A549 (cell line): ENCODE data around the gene AQP10. TPM values are rescaled to one million over a fixed set of nuclear protein-coding genes. Genes with fewer than 3 reads are reported as not detected.
"Not testable (repeated sequence)": the region's sequence is repeated elsewhere in the genome, so short reads cannot be mapped to it uniquely, and the experiment has no call there.

Experiments
- ATAC-seq, 2 experiments: fragments of 200-7000 bp in 1 of 2; fragments of >200 bp in 1 of 2; cut with Nextera tagmentation in 1 of 2; cut with Tn5 transposase in 1 of 2; 3 replicates each; pipeline versions ENCODE4 v1.8.0 to v1.9.1; 2018 to 2020; ENCODE audit warnings: mild to moderate bottlenecking in 1 of 2, moderate library complexity in 1 of 2
- CTCF ChIA-PET: fragments of 300-600 bp; sonication (Branson Sonifier 250); formaldehyde crosslinking; extraction: SDS; loops from one replicate; lab custom pipeline; 2021; ENCODE audit warnings: antibody characterized with exemption, inconsistent platforms; lab: Yijun Ruan, JAX
- POLR2A ChIA-PET: fragments of 350-600 bp; formaldehyde crosslinking; extraction: SDS; loops from one replicate; lab custom pipeline; 2021; ENCODE audit warnings: antibody characterized with exemption, inconsistent platforms; lab: Yijun Ruan, JAX
- DNase-seq, 2 experiments: peaks; one replicate each; pipeline versions ENCODE4 v3.0.0 to v3.0.0-alpha.2; 2011 to 2016; ENCODE audit warnings: low read depth in 1 of 2, low spot score in 1 of 2
- FAIRE-seq: peaks from 2 replicates; lab custom pipeline; 2011; peaks lifted over from hg19 to GRCh38; lab: Jason Lieb, UNC
- H3K27ac ChIP-seq, 2 experiments: fragments of >200 bp; sonication (Bioruptor Twin); formaldehyde crosslinking; 3 replicates each; pipeline ENCODE4 v1.5.1; 2016 to 2017
- H3K4me1 ChIP-seq: fragments of >200 bp; sonication (Bioruptor Twin); formaldehyde crosslinking; 3 replicates; pipeline ENCODE4 v1.6.1; 2016
- H3K4me2 ChIP-seq: fragments of >200 bp; sonication (Bioruptor Twin); formaldehyde crosslinking; 3 replicates; pipeline ENCODE4 v1.6.1; 2016
- H3K4me3 ChIP-seq: fragments of >200 bp; sonication (Bioruptor Twin); formaldehyde crosslinking; 3 replicates; pipeline ENCODE4 v1.5.1; 2016
- H3K9me3 ChIP-seq: fragments of >200 bp; sonication (Bioruptor Twin); formaldehyde crosslinking; 3 replicates; pipeline ENCODE4 v1.6.1; 2016
- BHLHE40 ChIP-seq: IDR thresholded peaks from 2 replicates; pipeline ENCODE4 v1.6.1; 2012; ENCODE audit warnings: low read depth, low read length, inconsistent platforms
- CBX8 ChIP-seq: fragments of 200-600 bp; sonication (generic); IDR thresholded peaks from 2 replicates; pipeline ENCODE4 v1.6.1; 2016
- CHD2 ChIP-seq: fragments of 150-350 bp; IDR thresholded peaks from 2 replicates; pipeline ENCODE4 v1.6.1; 2014; ENCODE audit warnings: low read length; ENCODE audit not compliant: partially characterized antibody
- E2F6 ChIP-seq: IDR thresholded peaks from 2 replicates; pipeline ENCODE4 v1.6.1; 2012; ENCODE audit warnings: low read depth, borderline replicate concordance
- EHF ChIP-seq: fragments of 250-450 bp; sonication (Bioruptor Pico); IDR thresholded peaks from 2 replicates; pipeline ENCODE4 v1.5.0; 2020; ENCODE audit warnings: mild to moderate bottlenecking
- FOSB ChIP-seq: fragments of 250-450 bp; sonication (Bioruptor Pico); IDR thresholded peaks from 2 replicates; pipeline ENCODE4 v1.5.0; 2020; ENCODE audit warnings: mild to moderate bottlenecking, moderate library complexity
- GATA3 ChIP-seq: IDR thresholded peaks from 2 replicates; pipeline ENCODE4 v1.6.1; 2012; ENCODE audit warnings: borderline replicate concordance
- HEYL ChIP-seq: fragments of 250-450 bp; sonication (Bioruptor Pico); IDR thresholded peaks from 2 replicates; pipeline ENCODE4 v1.8.0; 2021; ENCODE audit warnings: mild to moderate bottlenecking, moderate library complexity
- HOXB13 ChIP-seq: fragments of 250-450 bp; sonication (Bioruptor Pico); IDR thresholded peaks from 2 replicates; pipeline ENCODE4 v1.5.0; 2020; ENCODE audit warnings: low read depth, mild to moderate bottlenecking, moderate library complexity
- JUNB ChIP-seq: fragments of >200 bp; sonication (Bioruptor Twin); formaldehyde crosslinking; IDR thresholded peaks from 2 replicates; pipeline ENCODE4 v1.6.1; 2016
- NFE2L2 ChIP-seq: fragments of 150-350 bp; conservative IDR thresholded peaks from 2 replicates; pipeline ENCODE4 v1.6.1; 2014; ENCODE audit warnings: low read length
- RAD21 ChIP-seq, 2 experiments: fragments of >200 bp in 1 of 2; sonication (Bioruptor Twin) in 1 of 2; formaldehyde crosslinking in 1 of 2; IDR thresholded peaks in 1 of 2; conservative IDR thresholded peaks in 1 of 2; 2 replicates in 1 of 2; 3 replicates in 1 of 2; pipeline ENCODE4 v1.6.1; 2012 to 2018; ENCODE audit warnings: inconsistent platforms in 1 of 2
- RCOR1 ChIP-seq: fragments of 150-350 bp; IDR thresholded peaks from 2 replicates; pipeline ENCODE4 v1.6.1; 2014; ENCODE audit warnings: antibody characterized with exemption, low read length, low read depth
- RNF2 ChIP-seq: fragments of 200-600 bp; sonication (generic); IDR thresholded peaks from 2 replicates; pipeline ENCODE4 v1.6.1; 2016; ENCODE audit warnings: low read depth, mild to moderate bottlenecking, antibody characterized with exemption, moderate library complexity, borderline replicate concordance
- SMC3 ChIP-seq: fragments of >200 bp; sonication (Bioruptor Twin); formaldehyde crosslinking; IDR thresholded peaks from 3 replicates; pipeline ENCODE4 v1.6.1; 2018; ENCODE audit warnings: inconsistent platforms
- SREBF2 ChIP-seq: fragments of 450-650 bp; IDR thresholded peaks from 2 replicates; pipeline ENCODE4 v1.6.1; 2014; ENCODE audit warnings: mild to moderate bottlenecking, moderate library complexity
- ZNF302 ChIP-seq: fragments of 250-450 bp; sonication (Bioruptor Pico); IDR thresholded peaks from 2 replicates; pipeline ENCODE4 v1.9.0; 2021; ENCODE audit warnings: inconsistent platforms, mild to moderate bottlenecking, moderate library complexity
- ZSCAN20 ChIP-seq: fragments of 250-450 bp; sonication (Bioruptor Pico); IDR thresholded peaks from 2 replicates; pipeline ENCODE4 v1.8.0; 2022; ENCODE audit warnings: mild to moderate bottlenecking, moderate library complexity
- WGBS: methylation state at CpG from one replicate; pipeline ENCODE4 v1.1.6; 2017; ENCODE audit errors: missing lambda C conversion rate; 5-methylcytosine and 5-hydroxymethylcytosine counted together
- polyA plus RNA-seq, 4 experiments: library from polyadenylated mRNA; depleted of rRNA in 3 of 4; stranded (reverse); fragments of >200 nt; fragmentation: RNase III in 1 of 4; extraction: RNeasy Plus Mini Kit Qiagen cat#74134 plus additional on column Dnase treatment in 1 of 4; gene quantifications; 2 replicates in 3 of 4; 3 replicates in 1 of 4; pipeline ENCODE4 v1.2.3, GENCODE V29; 2011 to 2017
- TF ChIP-seq, protein P1 (sequence below): fragments of >200 bp; sonication (Bioruptor Twin); formaldehyde crosslinking; IDR thresholded peaks from 2 replicates; pipeline ENCODE4 v1.6.1; 2016
- TF ChIP-seq, protein P2 (sequence below): fragments of 200-600 bp; sonication (generic); IDR thresholded peaks from 2 replicates; pipeline ENCODE4 v1.6.1; 2016; ENCODE audit warnings: antibody characterized with exemption, mild to moderate bottlenecking, moderate library complexity

AQP10 gene
- polyA plus RNA-seq, 2 of the 4 experiments (the other 2 are of a cell fraction): not detected

GRCh38 chr1:154358519-154358918, 37.6 kb downstream of the AQP10 start (continued):
- TF ChIP-seq RNF2: no peak
- TF ChIP-seq ZNF302 (CRISPR knock-in tag): no peak
- TF ChIP-seq HOXB13 (CRISPR knock-in tag): no peak
- TF ChIP-seq EHF: no peak
- TF ChIP-seq, all 56 proteins: peak for 0

GRCh38 chr1:154360288-154360687, 39.4 kb downstream of the AQP10 start:
- Histone ChIP-seq H3K9me3 (no peaks in the 10 kb centered on the region), H3K4me1 (no peaks in the 10 kb centered on the region), H3K27ac (no peak overlapping the region), H3K4me3 (no peak overlapping the region), H3K4me2 (no peak overlapping the region)
- ChIA-PET POLR2A (no interaction called here), CTCF (interaction anchor here (1.0 kb wide), 2 partner anchors 9 to 15 kb away, joined by 5 to 6 read pairs; no protein-coding TSS in a partner anchor)
- no peak for TF ChIP-seq HEYL (CRISPR knock-in tag)
- TF ChIP-seq GATA3: no peak
- TF ChIP-seq ZSCAN20 (CRISPR knock-in tag): no peak
- FAIRE-seq (no peak), DNase-seq (no peak), ATAC-seq (no peak)

DNA sequence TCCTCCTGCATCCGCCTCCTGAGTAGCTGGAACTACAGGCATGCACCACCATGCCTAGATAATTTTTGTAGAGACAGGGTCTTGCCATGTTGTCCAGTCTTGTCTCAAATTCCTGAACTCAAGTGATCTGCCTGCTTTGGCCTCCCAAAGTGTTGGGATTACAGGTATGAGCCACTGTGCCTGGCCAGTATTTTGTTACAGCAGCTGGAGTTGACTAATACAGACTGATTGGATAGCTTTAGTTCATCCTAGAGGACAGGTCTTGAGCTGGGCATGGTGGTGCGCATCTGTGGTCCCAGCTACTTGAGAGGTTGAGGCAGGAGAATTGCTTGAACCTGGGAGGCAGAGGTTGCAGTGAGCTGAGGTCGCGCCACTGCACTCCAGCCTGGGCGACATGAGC, 40.0 kb downstream of the AQP10 start:
- H3K9me3 ChIP-seq, H3K4me1 ChIP-seq, FAIRE-seq, H3K4me3 ChIP-seq, DNase-seq, POLR2A ChIA-PET, H3K4me2 ChIP-seq, ATAC-seq, H3K27ac ChIP-seq: not testable (repeated sequence)
- CTCF ChIA-PET: interaction anchor here (0.7 to 2.0 kb wide), 7 partner anchors 10 to 186 kb away, joined by 3 to 6 read pairs (median 4); no protein-coding TSS in a partner anchor
- WGBS: 94% methylated on average over 5 of the region's 5 CpGs

- no peak overlapping the region for H3K4me2 ChIP-seq
- no peak overlapping the region for H3K27ac ChIP-seq
- 45% methylated on average over 3 of the region's 3 CpGs for WGBS
- H3K4me3 ChIP-seq: no peak overlapping the region
- TF ChIP-seq SMC3: no peak
- TF ChIP-seq E2F6: no peak
- TF ChIP-seq FOSB (CRISPR knock-in tag): no peak
- TF ChIP-seq, protein P1, sequence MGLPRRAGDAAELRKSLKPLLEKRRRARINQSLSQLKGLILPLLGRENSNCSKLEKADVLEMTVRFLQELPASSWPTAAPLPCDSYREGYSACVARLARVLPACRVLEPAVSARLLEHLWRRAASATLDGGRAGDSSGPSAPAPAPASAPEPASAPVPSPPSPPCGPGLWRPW: no peak
- TF ChIP-seq RCOR1: no peak
- TF ChIP-seq RAD21 (conservative IDR thresholded peaks at IDR 0.05 in 1 of 2, IDR thresholded peaks at IDR 0.05 in 1 of 2): no peak
- no peak for TF ChIP-seq JUNB
- no peak for TF ChIP-seq HEYL (CRISPR knock-in tag)
- no peak for TF ChIP-seq NFE2L2
- TF ChIP-seq SREBF2: no peak
- TF ChIP-seq, protein P2, sequence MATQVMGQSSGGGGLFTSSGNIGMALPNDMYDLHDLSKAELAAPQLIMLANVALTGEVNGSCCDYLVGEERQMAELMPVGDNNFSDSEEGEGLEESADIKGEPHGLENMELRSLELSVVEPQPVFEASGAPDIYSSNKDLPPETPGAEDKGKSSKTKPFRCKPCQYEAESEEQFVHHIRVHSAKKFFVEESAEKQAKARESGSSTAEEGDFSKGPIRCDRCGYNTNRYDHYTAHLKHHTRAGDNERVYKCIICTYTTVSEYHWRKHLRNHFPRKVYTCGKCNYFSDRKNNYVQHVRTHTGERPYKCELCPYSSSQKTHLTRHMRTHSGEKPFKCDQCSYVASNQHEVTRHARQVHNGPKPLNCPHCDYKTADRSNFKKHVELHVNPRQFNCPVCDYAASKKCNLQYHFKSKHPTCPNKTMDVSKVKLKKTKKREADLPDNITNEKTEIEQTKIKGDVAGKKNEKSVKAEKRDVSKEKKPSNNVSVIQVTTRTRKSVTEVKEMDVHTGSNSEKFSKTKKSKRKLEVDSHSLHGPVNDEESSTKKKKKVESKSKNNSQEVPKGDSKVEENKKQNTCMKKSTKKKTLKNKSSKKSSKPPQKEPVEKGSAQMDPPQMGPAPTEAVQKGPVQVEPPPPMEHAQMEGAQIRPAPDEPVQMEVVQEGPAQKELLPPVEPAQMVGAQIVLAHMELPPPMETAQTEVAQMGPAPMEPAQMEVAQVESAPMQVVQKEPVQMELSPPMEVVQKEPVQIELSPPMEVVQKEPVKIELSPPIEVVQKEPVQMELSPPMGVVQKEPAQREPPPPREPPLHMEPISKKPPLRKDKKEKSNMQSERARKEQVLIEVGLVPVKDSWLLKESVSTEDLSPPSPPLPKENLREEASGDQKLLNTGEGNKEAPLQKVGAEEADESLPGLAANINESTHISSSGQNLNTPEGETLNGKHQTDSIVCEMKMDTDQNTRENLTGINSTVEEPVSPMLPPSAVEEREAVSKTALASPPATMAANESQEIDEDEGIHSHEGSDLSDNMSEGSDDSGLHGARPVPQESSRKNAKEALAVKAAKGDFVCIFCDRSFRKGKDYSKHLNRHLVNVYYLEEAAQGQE: no peak
- TF ChIP-seq BHLHE40: no peak
- TF ChIP-seq CBX8: no peak
- TF ChIP-seq CHD2: no peak
- FAIRE-seq: no peak
- CTCF ChIA-PET: interaction anchor here (0.7 to 2.0 kb wide), 6 partner anchors 10 to 185 kb away, joined by 3 to 5 read pairs (median 4); no protein-coding TSS in a partner anchor
- H3K4me1 ChIP-seq: no peaks in the 10 kb centered on the region
- no peaks in the 10 kb centered on the region for H3K9me3 ChIP-seq
- DNase-seq: no peak
- ATAC-seq: no peak
- POLR2A ChIA-PET: no interaction called here
Observed at GRCh38 chr1:154361357-154361756, 40.5 kb downstream of the AQP10 start.
